ENCODE results near the gene CSN2.

- TF ChIP-seq CTCF (conservative IDR thresholded peaks at IDR 0.05): no peak
- TF ChIP-seq EZH2 (IDR thresholded peaks at IDR 0.05; ENCODE audit: low read depth): no peak
Measured at GRCh38 chr4:69934150-69934549, 31.4 kb downstream of the CSN2 start.

All from PC-9 (cell line).